Chondrocyte (in vitro differentiated cells): ENCODE data around the gene NPY1R. TPM values are rescaled to one million over a fixed set of nuclear protein-coding genes. Genes with fewer than 3 reads are reported as not detected.

Experiments
- DNase-seq: peaks from one replicate; pipeline ENCODE4 v3.0.0; 2021; ENCODE audit warnings: mixed read lengths, low spot score
- H3K27ac Mint-ChIP-seq: one replicate; pipeline ENCODE4 v1.8.0; 2021; ENCODE audit warnings: mild to moderate bottlenecking, moderate library complexity, mixed read lengths; ENCODE audit not compliant: unreplicated experiment
- H3K27me3 Mint-ChIP-seq: 2 replicates; pipeline ENCODE4 v1.8.0; 2021; ENCODE audit warnings: low read depth, mixed read lengths
- H3K36me3 Mint-ChIP-seq: 2 replicates; pipeline ENCODE4 v1.8.0; 2021; ENCODE audit warnings: low read depth, mixed read lengths
- H3K4me1 Mint-ChIP-seq: 2 replicates; pipeline ENCODE4 v1.8.0; 2021; ENCODE audit warnings: low read depth, mild to moderate bottlenecking, mixed read lengths
- H3K4me3 Mint-ChIP-seq: one replicate; pipeline ENCODE4 v1.8.0; 2021; ENCODE audit warnings: mild to moderate bottlenecking, moderate library complexity, mixed read lengths; ENCODE audit not compliant: unreplicated experiment
- H3K9me3 Mint-ChIP-seq: 2 replicates; pipeline ENCODE4 v1.8.0; 2021; ENCODE audit warnings: low read depth, mixed read lengths
- long read RNA-seq: library from polyadenylated mRNA; stranded (forward); transcript quantifications from one replicate; pipeline ENCODE4 v2.0.0, GENCODE V29; 2021
- total RNA-seq: library from RNA; stranded (reverse); gene quantifications from 3 replicates; pipeline ENCODE4 v1.2.1, GENCODE V29; 2021
- TF ChIP-seq, protein P1 (sequence below): fragments of 200-600 bp; sonication (generic); IDR thresholded peaks from 2 replicates; pipeline ENCODE4 v1.5.0; 2021; ENCODE audit warnings: antibody characterized with exemption, mild to moderate bottlenecking, moderate library complexity

Gene NPY1R
- total RNA-seq, result 0.22 TPM in 2 of 3 replicates, not detected in the other
- long read RNA-seq, result 0 reads

DNA sequence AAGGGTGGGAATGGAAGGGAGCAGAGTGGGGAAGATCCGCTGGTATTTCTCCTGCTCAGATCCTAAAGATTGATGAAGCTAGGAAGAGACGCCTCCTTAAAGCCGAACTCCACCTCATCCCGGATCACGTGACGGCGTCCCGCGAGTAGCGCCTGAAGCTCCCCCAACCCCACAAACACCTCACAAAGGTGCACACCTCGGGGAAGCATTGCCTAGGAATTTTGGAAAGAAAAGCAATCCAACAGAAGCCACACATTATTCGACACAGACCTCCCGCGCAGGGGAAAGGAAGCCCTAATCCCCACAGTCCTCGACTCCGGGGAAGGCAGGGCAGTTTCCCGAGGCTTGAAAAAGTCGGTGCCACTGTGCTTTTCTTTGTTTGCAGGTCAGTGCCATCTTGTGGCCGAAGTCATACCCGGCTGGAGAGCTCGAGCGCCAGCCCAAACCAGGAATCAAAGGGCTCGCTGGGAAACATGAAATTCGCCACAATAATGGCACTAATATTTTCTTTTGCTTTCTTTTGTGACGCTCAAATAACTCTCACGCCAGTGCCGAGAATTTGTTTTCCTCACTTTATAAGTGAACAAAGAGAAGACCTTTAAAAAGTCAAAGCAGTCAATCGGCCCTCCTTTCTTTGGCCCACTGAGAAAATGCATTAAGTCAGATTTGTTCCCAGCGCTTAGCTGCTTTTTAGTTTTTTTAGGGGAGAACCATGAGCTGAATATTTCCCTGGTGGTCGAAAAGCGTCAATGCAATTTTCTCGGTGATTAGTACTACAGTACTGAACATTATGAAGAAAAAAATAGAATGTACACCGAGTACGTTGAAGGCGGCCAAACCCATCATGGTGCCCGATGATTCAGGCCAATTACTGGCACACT, at the start of gene NPY1R:
NPY1R (minus strand) TSS at position 71 of the 881 bp plus-strand sequence. CDS start 6,042 bp downstream, outside the sequence.
- TF ChIP-seq, protein P1, sequence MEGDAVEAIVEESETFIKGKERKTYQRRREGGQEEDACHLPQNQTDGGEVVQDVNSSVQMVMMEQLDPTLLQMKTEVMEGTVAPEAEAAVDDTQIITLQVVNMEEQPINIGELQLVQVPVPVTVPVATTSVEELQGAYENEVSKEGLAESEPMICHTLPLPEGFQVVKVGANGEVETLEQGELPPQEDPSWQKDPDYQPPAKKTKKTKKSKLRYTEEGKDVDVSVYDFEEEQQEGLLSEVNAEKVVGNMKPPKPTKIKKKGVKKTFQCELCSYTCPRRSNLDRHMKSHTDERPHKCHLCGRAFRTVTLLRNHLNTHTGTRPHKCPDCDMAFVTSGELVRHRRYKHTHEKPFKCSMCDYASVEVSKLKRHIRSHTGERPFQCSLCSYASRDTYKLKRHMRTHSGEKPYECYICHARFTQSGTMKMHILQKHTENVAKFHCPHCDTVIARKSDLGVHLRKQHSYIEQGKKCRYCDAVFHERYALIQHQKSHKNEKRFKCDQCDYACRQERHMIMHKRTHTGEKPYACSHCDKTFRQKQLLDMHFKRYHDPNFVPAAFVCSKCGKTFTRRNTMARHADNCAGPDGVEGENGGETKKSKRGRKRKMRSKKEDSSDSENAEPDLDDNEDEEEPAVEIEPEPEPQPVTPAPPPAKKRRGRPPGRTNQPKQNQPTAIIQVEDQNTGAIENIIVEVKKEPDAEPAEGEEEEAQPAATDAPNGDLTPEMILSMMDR, result peak; percentile 89
- H3K4me1 Mint-ChIP-seq, result peaks cover 14% of the 10 kb centered on the region
- H3K27ac Mint-ChIP-seq, result no peak within 1 kb of the TSS
- peaks cover 54% of the 10 kb centered on the region for H3K27me3 Mint-ChIP-seq
- H3K4me3 Mint-ChIP-seq, result peak within 1 kb of the TSS; percentile 81
- peaks cover 4% of the 10 kb centered on the region for H3K9me3 Mint-ChIP-seq
- H3K36me3 Mint-ChIP-seq, result no peaks in the 10 kb centered on the region
- DNase-seq, result no peak

DNA sequence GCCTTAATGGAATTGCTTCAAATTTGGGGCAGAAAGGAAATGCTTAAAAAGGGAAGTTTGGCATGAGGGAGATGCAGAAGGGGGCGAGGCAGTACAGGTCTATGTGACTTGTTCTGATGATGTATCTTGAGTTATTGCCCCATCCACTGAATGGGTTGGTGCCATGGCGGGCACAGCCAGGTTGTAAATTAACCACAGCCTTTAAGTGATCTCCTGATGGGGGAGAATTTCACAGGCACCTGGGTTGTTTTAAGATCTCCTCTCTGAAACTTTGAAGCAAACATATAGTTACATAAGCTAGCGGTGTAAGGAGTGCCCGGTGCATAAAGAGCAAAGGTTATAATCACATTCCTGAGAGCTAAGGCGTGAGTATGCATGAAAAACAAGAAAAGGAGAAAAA, 48.3 kb upstream of the NPY1R start:
- TF ChIP-seq, protein P1, result no peak
- no peaks in the 10 kb centered on the region for H3K4me1 Mint-ChIP-seq
- no peak for DNase-seq
- no peak overlapping the region for H3K27ac Mint-ChIP-seq
- H3K36me3 Mint-ChIP-seq, result no peaks in the 10 kb centered on the region
- H3K27me3 Mint-ChIP-seq, result no peaks in the 10 kb centered on the region
- no peaks in the 10 kb centered on the region for H3K9me3 Mint-ChIP-seq
- H3K4me3 Mint-ChIP-seq, result no peak overlapping the region

DNA sequence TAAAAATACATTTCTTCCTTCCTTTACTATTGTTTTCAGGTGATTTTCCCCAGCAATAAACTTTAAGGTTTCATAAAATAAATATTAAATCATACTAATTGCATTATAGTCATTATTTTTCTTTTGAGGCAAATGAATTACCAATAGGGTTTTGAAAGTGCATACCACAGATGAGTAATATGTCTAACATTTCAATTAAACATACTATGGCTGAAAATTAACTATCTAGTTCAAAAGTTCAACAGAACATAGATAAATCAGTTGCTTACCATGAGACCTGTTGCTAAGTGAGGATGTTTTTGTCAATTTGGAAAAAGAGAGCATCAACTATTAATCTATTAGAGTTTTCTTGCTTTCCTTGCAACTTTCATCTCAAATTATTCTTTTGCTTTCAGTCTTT, 46.3 kb upstream of the NPY1R start:
- TF ChIP-seq, protein P1, result no peak
- no peak overlapping the region for H3K27ac Mint-ChIP-seq
- H3K9me3 Mint-ChIP-seq, result no peaks in the 10 kb centered on the region
- no peak overlapping the region for H3K4me3 Mint-ChIP-seq
- H3K36me3 Mint-ChIP-seq, result no peaks in the 10 kb centered on the region
- DNase-seq, result no peak
- H3K27me3 Mint-ChIP-seq, result peaks cover 2% of the 10 kb centered on the region
- H3K4me1 Mint-ChIP-seq, result no peaks in the 10 kb centered on the region

DNA sequence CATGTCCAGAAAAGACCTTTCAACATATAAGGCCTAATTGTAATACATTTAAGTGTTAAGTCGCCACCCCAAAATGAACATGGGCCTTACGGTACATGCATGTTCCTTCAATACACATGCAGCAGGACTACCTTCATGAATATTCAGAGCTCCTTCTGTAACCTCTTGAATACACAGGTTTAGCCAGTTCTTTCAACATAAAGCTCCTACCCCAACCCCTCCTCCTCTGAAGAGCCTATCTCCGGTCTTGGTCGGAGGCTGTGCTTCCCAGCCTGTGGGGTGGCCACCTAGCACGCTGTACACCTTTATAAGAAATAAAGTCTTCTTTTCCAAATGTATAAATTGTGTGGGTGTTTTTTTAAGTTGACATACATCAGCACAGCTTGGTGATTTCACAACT, 39.6 kb upstream of the NPY1R start:
- Mint-ChIP-seq H3K27ac (no peak overlapping the region), H3K36me3 (no peaks in the 10 kb centered on the region), H3K4me1 (no peaks in the 10 kb centered on the region), H3K9me3 (no peaks in the 10 kb centered on the region), H3K27me3 (peaks cover 6% of the 10 kb centered on the region), H3K4me3 (no peak overlapping the region)
- no peak for DNase-seq
- TF ChIP-seq, protein P1, result no peak

DNA sequence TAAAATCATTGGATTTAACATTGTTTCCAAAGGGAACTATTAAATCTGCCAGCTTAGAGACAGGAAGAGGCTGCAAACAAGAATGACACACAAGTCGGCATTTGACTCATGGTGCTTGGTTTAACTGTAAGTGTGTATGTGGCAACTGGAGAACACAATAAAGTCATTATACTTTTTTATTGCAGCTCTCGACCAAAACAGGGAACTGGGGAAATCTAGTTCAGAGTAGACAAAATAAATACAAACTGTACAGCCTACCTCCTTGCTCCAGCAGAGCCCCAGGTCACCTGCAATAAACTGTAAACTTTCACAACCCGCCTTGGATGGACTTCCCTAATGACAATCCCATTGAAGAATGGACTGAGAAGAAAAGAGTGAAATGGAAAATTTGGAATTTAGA, 35.3 kb upstream of the NPY1R start:
- no peak overlapping the region for H3K4me3 Mint-ChIP-seq
- no peaks in the 10 kb centered on the region for H3K4me1 Mint-ChIP-seq
- no peak for DNase-seq
- H3K27ac Mint-ChIP-seq, result no peak overlapping the region
- H3K27me3 Mint-ChIP-seq, result peaks cover 6% of the 10 kb centered on the region
- TF ChIP-seq, protein P1, result no peak
- no peaks in the 10 kb centered on the region for H3K9me3 Mint-ChIP-seq
- H3K36me3 Mint-ChIP-seq, result no peaks in the 10 kb centered on the region
